ENCODE measurements around the gene SWSAP1. TPM values are rescaled to one million over a fixed set of nuclear protein-coding genes. Genes with fewer than 3 reads are reported as not detected.

Gene SWSAP1
- total RNA-seq, 1 experiment from 2014 or later, result 2.5 TPM

- peak in 2 of 3 experiments; percentile 67 to 70; a peak in 4 of 6 replicates for TF ChIP-seq CTCF (IDR thresholded peaks at IDR 0.05 in 2 of 3, conservative IDR thresholded peaks at IDR 0.05 in 1 of 3; ENCODE audit: borderline replicate concordance in 1 of 3, insufficient read depth in 1 of 3, low read depth in 2 of 3, low read length in 2 of 3)
- TF ChIP-seq, protein P1, sequence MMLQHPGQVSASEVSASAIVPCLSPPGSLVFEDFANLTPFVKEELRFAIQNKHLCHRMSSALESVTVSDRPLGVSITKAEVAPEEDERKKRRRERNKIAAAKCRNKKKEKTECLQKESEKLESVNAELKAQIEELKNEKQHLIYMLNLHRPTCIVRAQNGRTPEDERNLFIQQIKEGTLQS (IDR thresholded peaks at IDR 0.05), result no peak
- TF ChIP-seq POLR2AphosphoS5 (IDR thresholded peaks at IDR 0.05; ENCODE audit: low read depth, low read length), result peak; percentile 94
- TF ChIP-seq ZFX (IDR thresholded peaks at IDR 0.05), result 0 out of 2 replicates have a peak, but pooled peaks have one; percentile 28
- no peak for TF ChIP-seq JUND (IDR thresholded peaks at IDR 0.05)
- TF ChIP-seq ELF1 (IDR thresholded peaks at IDR 0.05; ENCODE audit: borderline replicate concordance, low read depth), result no peak
- TF ChIP-seq EZH2phosphoT487 (IDR thresholded peaks at IDR 0.05; ENCODE audit: borderline replicate concordance), result no peak
- TF ChIP-seq ZBTB33 (IDR thresholded peaks at IDR 0.05; ENCODE audit: extremely low read depth, insufficient replicate concordance, low read length), result peak; percentile 50
Observed at GRCh38 chr19:11380653-11381537, 6.4 kb downstream of the SWSAP1 start (continued).
